Loucy (cell line): ENCODE results near the gene SPP2.

Experiments used
- H2AFZ ChIP-seq: fragments of 200-600 bp; sonication (generic); 2 replicates; pipeline ENCODE4 v1.6.0; 2016; ENCODE audit warnings: antibody characterized with exemption, mild to moderate bottlenecking, low read length, moderate library complexity
- H3F3A ChIP-seq: fragments of 200-600 bp; 2 replicates; pipeline ENCODE4 v1.6.0; 2016; ENCODE audit warnings: antibody characterized with exemption, low read depth, mild to moderate bottlenecking
- H3K27me3 ChIP-seq: fragments of 200-600 bp; sonication (generic); 2 replicates; pipeline ENCODE4 v1.6.1; 2014; ENCODE audit warnings: low read length, mild to moderate bottlenecking; ENCODE audit not compliant: insufficient read depth, poor library complexity, severe bottlenecking
- H3K36me3 ChIP-seq: fragments of 200-600 bp; sonication (generic); 2 replicates; pipeline ENCODE4 v1.6.1; 2016; ENCODE audit warnings: low read length; ENCODE audit not compliant: insufficient read depth
- H3K4me1 ChIP-seq: fragments of 200-600 bp; sonication (generic); 2 replicates; pipeline ENCODE4 v1.5.1; 2014; ENCODE audit warnings: low read length, mild to moderate bottlenecking; ENCODE audit not compliant: insufficient read depth, poor library complexity, severe bottlenecking
- H3K4me2 ChIP-seq: fragments of 200-600 bp; sonication (generic); 2 replicates; pipeline ENCODE4 v1.6.0; 2014; ENCODE audit warnings: antibody characterized with exemption, low read length, low read depth, mild to moderate bottlenecking; ENCODE audit not compliant: poor library complexity, severe bottlenecking
- H3K4me3 ChIP-seq: fragments of 200-600 bp; sonication (generic); 2 replicates; pipeline ENCODE4 v1.5.1; 2014; ENCODE audit warnings: low read length, mild to moderate bottlenecking, mixed read lengths; ENCODE audit not compliant: poor library complexity, severe bottlenecking
- H3K79me2 ChIP-seq: fragments of 200-600 bp; sonication (generic); 2 replicates; pipeline ENCODE4 v1.6.1; 2014; ENCODE audit warnings: low read length; ENCODE audit not compliant: insufficient read depth
- H3K9ac ChIP-seq: fragments of 200-600 bp; sonication (generic); 2 replicates; pipeline ENCODE4 v1.6.0; 2014; ENCODE audit warnings: mild to moderate bottlenecking, low read depth, low read length, moderate library complexity; ENCODE audit not compliant: poor library complexity, severe bottlenecking
- H3K9me2 ChIP-seq: fragments of 200-600 bp; sonication (generic); replicated peaks from 2 replicates; pipeline ENCODE4 v1.6.1; 2016; ENCODE audit warnings: low read depth, low read length, mixed read lengths
- H3K9me3 ChIP-seq: fragments of 200-600 bp; sonication (generic); 2 replicates; pipeline ENCODE4 v1.6.1; 2014; ENCODE audit warnings: mild to moderate bottlenecking, antibody characterized with exemption, low read length, low read depth; ENCODE audit not compliant: insufficient read depth
- H4K20me1 ChIP-seq: fragments of 200-600 bp; sonication (generic); 2 replicates; pipeline ENCODE4 v1.6.0; 2014; ENCODE audit warnings: antibody characterized with exemption, low read length, mild to moderate bottlenecking; ENCODE audit not compliant: insufficient read depth, poor library complexity, severe bottlenecking
- EZH2phosphoT487 ChIP-seq: fragments of 200-600 bp; IDR thresholded peaks from 2 replicates; pipeline ENCODE4 v1.6.1; 2018; ENCODE audit warnings: antibody characterized with exemption, mild to moderate bottlenecking, moderate library complexity, borderline replicate concordance
- TF ChIP-seq, protein P1 (sequence below): fragments of 200-600 bp; sonication (generic); conservative IDR thresholded peaks from 2 replicates; pipeline ENCODE4 v1.5.1; 2014; ENCODE audit warnings: mild to moderate bottlenecking, antibody characterized with exemption, low read length

The SPP2 gene

DNA sequence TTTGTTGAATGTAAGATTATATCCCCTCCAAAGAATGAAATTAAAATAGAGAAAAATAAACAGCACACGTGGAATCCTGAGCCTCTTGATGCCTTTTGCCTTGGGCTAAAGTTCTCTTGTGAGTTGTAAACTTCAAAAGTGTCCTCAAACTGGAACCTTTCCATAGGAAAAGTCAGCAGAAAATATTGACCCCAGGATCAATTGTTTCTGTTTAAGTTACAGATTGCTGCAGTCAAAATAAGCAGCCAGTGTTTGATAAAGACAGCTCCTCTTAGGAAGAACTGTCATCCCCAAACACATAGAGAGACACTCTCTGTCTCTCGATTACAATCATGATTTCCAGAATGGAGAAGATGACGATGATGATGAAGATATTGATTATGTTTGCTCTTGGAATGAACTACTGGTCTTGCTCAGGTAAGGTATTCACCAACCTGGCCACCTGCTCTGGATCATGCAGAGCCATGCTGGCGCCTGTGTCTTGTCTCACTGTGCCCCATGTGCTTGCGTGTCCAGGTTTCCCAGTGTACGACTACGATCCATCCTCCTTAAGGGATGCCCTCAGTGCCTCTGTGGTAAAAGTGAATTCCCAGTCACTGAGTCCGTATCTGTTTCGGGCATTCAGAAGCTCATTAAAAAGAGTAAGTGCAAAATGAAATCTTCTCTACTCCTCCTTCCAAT lies at the start of gene SPP2:
Gene SPP2 (plus strand): TSS at position 248 of the 681 bp plus-strand sequence. CDS start 85 bp downstream, at position 333.
- H3K4me2 ChIP-seq, result no peak within 1 kb of the TSS
- H3K9me2 ChIP-seq, result no peaks in the 10 kb centered on the region
- H3F3A ChIP-seq, result no peaks in the 10 kb centered on the region
- H3K27me3 ChIP-seq, result no peaks in the 10 kb centered on the region
- no peak within 1 kb of the TSS for H3K4me3 ChIP-seq
- H3K36me3 ChIP-seq, result no peaks in the 10 kb centered on the region
- no peak within 1 kb of the TSS for H2AFZ ChIP-seq
- no peaks in the 10 kb centered on the region for H4K20me1 ChIP-seq
- no peaks in the 10 kb centered on the region for H3K9me3 ChIP-seq
- no peak for TF ChIP-seq EZH2phosphoT487
- TF ChIP-seq, protein P1, sequence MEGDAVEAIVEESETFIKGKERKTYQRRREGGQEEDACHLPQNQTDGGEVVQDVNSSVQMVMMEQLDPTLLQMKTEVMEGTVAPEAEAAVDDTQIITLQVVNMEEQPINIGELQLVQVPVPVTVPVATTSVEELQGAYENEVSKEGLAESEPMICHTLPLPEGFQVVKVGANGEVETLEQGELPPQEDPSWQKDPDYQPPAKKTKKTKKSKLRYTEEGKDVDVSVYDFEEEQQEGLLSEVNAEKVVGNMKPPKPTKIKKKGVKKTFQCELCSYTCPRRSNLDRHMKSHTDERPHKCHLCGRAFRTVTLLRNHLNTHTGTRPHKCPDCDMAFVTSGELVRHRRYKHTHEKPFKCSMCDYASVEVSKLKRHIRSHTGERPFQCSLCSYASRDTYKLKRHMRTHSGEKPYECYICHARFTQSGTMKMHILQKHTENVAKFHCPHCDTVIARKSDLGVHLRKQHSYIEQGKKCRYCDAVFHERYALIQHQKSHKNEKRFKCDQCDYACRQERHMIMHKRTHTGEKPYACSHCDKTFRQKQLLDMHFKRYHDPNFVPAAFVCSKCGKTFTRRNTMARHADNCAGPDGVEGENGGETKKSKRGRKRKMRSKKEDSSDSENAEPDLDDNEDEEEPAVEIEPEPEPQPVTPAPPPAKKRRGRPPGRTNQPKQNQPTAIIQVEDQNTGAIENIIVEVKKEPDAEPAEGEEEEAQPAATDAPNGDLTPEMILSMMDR, result no peak
- no peaks in the 10 kb centered on the region for H3K79me2 ChIP-seq
- no peaks in the 10 kb centered on the region for H3K4me1 ChIP-seq
- no peak within 1 kb of the TSS for H3K9ac ChIP-seq

GRCh38 chr2:234001380-234002160 lies 48.9 kb upstream of the SPP2 start:
- Histone ChIP-seq H2AFZ (no peak overlapping the region), H3K4me2 (no peak overlapping the region), H3K9me3 (no peaks in the 10 kb centered on the region), H3F3A (no peaks in the 10 kb centered on the region), H3K79me2 (no peaks in the 10 kb centered on the region), H3K36me3 (no peaks in the 10 kb centered on the region), H3K4me1 (peaks cover 5% of the 10 kb centered on the region), H3K27me3 (no peaks in the 10 kb centered on the region), H3K4me3 (no peak overlapping the region), H4K20me1 (no peaks in the 10 kb centered on the region), H3K9ac (no peak overlapping the region), H3K9me2 (no peaks in the 10 kb centered on the region)
- TF ChIP-seq, protein P1, result no peak
- no peak for TF ChIP-seq EZH2phosphoT487

DNA sequence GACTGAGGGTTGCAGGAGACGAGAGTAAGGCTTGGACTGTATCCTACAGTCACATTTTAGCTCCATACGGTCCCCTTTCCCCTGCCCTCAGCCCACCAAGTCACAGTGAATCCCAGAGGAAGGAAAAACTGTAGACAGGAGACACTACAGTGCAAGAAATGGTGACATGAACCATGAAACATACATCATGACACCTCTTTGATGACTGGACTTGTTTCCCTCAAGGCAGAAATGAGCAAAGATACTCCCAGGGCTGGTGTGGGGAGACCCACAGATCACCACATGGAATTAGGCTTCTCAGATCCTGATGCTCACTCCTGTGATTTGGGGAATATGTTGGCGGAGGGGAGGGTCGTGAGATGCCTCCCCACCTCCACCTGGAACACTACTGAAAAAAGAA lies 48.2 kb upstream of the SPP2 start:
- Histone ChIP-seq H3K9me2 (no peaks in the 10 kb centered on the region), H4K20me1 (no peaks in the 10 kb centered on the region), H3K27me3 (no peaks in the 10 kb centered on the region), H2AFZ (no peak overlapping the region), H3K79me2 (no peaks in the 10 kb centered on the region), H3K4me2 (no peak overlapping the region), H3K4me3 (no peak overlapping the region), H3K4me1 (peaks cover 5% of the 10 kb centered on the region), H3K36me3 (no peaks in the 10 kb centered on the region), H3K9ac (no peak overlapping the region), H3F3A (no peaks in the 10 kb centered on the region), H3K9me3 (no peaks in the 10 kb centered on the region)
- no peak for TF ChIP-seq EZH2phosphoT487
- TF ChIP-seq, protein P1, result no peak
